OCI-LY3 (cell line): ENCODE results near the gene ADIRF.

Experiments
- H2AFZ ChIP-seq: fragments of 200-600, 300-600 bp; shearing (Covaris generic); 2 replicates; pipeline ENCODE4 v1.6.0; 2014; ENCODE audit warnings: antibody characterized with exemption, low read depth, low read length
- H3K27ac ChIP-seq: fragments of 200-600, 300-600 bp; sonication (generic); 2 replicates; pipeline ENCODE4 v1.5.1; 2014; ENCODE audit warnings: mild to moderate bottlenecking, low read length, moderate library complexity, mixed read lengths
- H3K27me3 ChIP-seq: fragments of 200-600, 300-600 bp; sonication (generic); 2 replicates; pipeline ENCODE4 v1.6.1; 2014; ENCODE audit warnings: low read depth, low read length, mixed read lengths
- H3K36me3 ChIP-seq: fragments of 200-600, 300-600 bp; sonication (generic); replicated peaks from 2 replicates; pipeline ENCODE3; 2014; ENCODE audit warnings: low read depth, low read length, mixed read lengths
- H3K4me1 ChIP-seq: fragments of 300-600, 200-600 bp; sonication (generic); 2 replicates; pipeline ENCODE4 v1.6.1; 2014; ENCODE audit warnings: low read length, mixed read lengths
- H3K4me2 ChIP-seq: fragments of 200-600, 300-600 bp; sonication (generic); 2 replicates; pipeline ENCODE4 v1.6.1; 2014; ENCODE audit warnings: low read length, mixed read lengths
- H3K4me3 ChIP-seq: fragments of 300-600, 200-600 bp; sonication (generic); 2 replicates; pipeline ENCODE4 v1.5.1; 2014; ENCODE audit warnings: antibody characterized with exemption, mild to moderate bottlenecking, low read length, moderate library complexity
- H3K79me2 ChIP-seq: fragments of 300-600, 200-600 bp; shearing (Covaris generic); 2 replicates; pipeline ENCODE4 v1.6.1; 2014; ENCODE audit warnings: mild to moderate bottlenecking, low read length, mixed read lengths
- H3K9ac ChIP-seq: fragments of 300-600, 200-600 bp; shearing (Covaris generic); 2 replicates; pipeline ENCODE4 v1.6.0; 2014; ENCODE audit warnings: mild to moderate bottlenecking, low read length, moderate library complexity
- H3K9me3 ChIP-seq: fragments of 200-600, 300-600 bp; shearing (Covaris generic); 2 replicates; pipeline ENCODE4 v1.6.1; 2014; ENCODE audit warnings: low read length, mixed read lengths; ENCODE audit not compliant: insufficient read depth
- H4K20me1 ChIP-seq: fragments of 200-600, 300-600 bp; sonication (generic); 2 replicates; pipeline ENCODE4 v1.6.1; 2016; ENCODE audit warnings: low read length, mixed read lengths; ENCODE audit not compliant: insufficient read depth
- EZH2phosphoT487 ChIP-seq: fragments of 200-600 bp; shearing (Covaris generic); IDR thresholded peaks from 2 replicates; pipeline ENCODE4 v1.6.1; 2018; ENCODE audit warnings: antibody characterized with exemption, mixed run types, low read depth
- TF ChIP-seq, protein P1 (sequence below): fragments of 200-600, 300-600 bp; sonication (generic); IDR thresholded peaks from 2 replicates; pipeline ENCODE4 v1.5.1; 2014; ENCODE audit warnings: antibody characterized with exemption, low read length, low read depth

ADIRF gene

DNA sequence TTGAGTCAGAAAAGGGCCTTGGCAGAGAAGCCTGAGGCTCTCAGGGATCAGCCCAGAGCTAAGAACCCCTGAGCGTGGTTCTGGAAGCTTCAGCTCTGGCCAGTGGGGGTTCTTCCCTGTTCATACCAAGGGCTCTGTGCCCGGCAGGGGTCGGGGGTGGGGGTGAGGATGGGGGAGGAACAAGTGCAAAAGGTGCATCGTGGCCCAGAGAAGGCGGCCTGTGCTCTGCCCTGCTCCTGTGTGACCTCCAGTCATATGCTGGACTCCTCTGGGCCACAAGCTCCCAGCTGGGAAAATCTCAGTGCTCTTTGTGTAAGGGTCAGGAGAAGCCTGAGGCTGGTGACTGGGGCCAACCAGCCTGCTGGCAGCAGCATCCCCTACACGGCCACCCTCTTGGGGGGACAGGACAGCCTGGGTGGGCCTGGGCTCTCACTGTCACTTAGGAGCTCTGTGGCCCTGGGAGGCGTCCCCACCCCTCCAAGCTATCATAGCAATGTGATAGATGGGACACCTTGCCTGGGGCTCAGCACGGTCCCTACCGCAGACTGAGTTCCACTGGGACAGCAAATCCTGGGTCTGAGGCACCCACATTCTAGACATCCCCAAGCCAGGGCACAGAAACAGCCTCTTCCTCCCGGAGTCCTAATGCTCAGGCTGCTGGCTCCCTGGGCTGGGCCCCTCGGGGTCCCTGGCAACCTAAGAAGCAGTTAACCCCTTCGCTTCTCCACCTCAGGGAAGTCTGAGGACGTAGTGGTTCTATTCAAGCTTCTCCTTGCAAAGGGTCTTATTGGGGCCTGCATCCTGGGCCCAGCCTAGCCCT, 13.4 kb upstream of the ADIRF start:
- H3K9ac ChIP-seq, result no peak overlapping the region
- no peak overlapping the region for H3K4me2 ChIP-seq
- H3K4me1 ChIP-seq, result peaks cover 10% of the 10 kb centered on the region

DNA sequence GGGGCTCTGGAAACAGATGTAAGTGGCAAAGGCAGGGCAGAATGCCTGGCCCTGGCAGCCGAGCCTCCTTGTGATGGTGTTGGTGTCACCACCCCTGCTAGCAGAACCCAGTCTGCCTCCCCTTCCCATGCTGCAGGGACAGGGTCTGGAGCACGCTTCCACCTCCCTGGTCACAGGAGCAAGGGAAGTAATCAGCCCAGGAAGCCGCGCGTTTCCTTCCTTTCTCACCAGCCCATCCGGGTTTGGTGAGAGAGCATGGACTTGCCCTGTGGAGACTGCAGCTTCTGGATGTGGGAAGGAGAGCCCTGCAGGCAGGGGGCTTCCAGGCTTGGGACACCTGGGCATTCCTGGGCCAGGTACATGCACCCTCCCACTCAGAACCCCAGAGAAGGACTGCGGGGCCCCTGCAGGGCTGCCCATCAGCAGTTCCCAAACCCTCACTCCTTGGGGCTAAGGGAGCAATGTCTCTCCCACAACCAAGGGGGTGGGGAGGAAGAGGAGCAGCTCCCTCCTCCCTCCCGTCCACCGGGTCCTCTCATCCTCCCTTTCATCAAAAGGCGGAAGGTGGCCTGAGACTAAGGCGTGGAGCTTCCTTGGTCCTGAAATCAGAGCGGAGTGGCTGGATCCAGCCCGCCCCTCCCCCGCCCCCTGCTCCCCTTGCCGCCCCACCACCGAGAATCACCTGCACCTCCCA, 12.6 kb upstream of the ADIRF start:
- H3K27me3 ChIP-seq, result no peaks in the 10 kb centered on the region
- no peaks in the 10 kb centered on the region for H4K20me1 ChIP-seq
- TF ChIP-seq, protein P1, sequence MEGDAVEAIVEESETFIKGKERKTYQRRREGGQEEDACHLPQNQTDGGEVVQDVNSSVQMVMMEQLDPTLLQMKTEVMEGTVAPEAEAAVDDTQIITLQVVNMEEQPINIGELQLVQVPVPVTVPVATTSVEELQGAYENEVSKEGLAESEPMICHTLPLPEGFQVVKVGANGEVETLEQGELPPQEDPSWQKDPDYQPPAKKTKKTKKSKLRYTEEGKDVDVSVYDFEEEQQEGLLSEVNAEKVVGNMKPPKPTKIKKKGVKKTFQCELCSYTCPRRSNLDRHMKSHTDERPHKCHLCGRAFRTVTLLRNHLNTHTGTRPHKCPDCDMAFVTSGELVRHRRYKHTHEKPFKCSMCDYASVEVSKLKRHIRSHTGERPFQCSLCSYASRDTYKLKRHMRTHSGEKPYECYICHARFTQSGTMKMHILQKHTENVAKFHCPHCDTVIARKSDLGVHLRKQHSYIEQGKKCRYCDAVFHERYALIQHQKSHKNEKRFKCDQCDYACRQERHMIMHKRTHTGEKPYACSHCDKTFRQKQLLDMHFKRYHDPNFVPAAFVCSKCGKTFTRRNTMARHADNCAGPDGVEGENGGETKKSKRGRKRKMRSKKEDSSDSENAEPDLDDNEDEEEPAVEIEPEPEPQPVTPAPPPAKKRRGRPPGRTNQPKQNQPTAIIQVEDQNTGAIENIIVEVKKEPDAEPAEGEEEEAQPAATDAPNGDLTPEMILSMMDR, result no peak
- TF ChIP-seq EZH2phosphoT487, result no peak
- H3K36me3 ChIP-seq, result no peaks in the 10 kb centered on the region
- H3K4me1 ChIP-seq, result peaks cover 16% of the 10 kb centered on the region
- no peak overlapping the region for H3K4me2 ChIP-seq
- H3K79me2 ChIP-seq, result no peaks in the 10 kb centered on the region
- H3K9me3 ChIP-seq, result no peaks in the 10 kb centered on the region
- no peak overlapping the region for H3K4me3 ChIP-seq
- no peak overlapping the region for H3K9ac ChIP-seq
- no peak overlapping the region for H2AFZ ChIP-seq
- no peak overlapping the region for H3K27ac ChIP-seq

More for the DNA sequence above, 13.4 kb upstream of the ADIRF start:
- Histone ChIP-seq H3K27me3 (no peaks in the 10 kb centered on the region), H2AFZ (no peak overlapping the region), H3K4me3 (no peak overlapping the region), H4K20me1 (no peaks in the 10 kb centered on the region), H3K79me2 (no peaks in the 10 kb centered on the region), H3K9me3 (no peaks in the 10 kb centered on the region), H3K27ac (no peak overlapping the region), H3K36me3 (no peaks in the 10 kb centered on the region)
- TF ChIP-seq, protein P1, result no peak
- TF ChIP-seq EZH2phosphoT487, result no peak

DNA sequence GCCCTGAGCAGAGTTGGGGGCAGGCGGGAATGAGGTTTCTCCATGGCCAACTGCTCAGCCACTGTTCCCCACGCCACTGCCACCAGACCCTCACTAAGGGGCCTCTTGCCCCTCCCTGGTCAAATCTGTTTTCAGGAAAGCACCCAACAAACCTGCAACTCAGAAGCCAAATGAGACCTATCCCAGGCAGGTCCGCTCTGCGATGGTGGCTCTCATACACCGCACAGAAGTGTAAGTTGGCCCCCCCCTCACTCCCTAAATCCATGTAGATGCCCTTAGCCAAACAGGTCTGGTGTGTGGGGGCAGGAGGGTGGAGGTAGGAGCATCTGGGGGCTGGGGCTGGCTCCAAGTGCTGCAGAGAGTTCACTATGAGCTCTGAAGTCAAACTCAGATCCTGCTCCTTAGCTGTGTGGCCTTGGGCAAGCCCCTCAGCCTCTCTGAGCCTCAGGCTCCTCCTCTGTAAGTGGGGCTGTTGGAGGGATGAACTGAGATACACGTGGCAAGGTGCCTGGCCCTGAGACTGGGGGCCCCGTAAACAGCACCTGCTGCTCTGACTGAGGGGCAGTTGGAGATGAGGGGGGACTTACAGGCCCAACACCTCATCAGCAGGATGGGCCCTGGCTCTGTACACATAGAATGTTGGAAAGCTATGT, 12.0 kb upstream of the ADIRF start:
- H3K9ac ChIP-seq, result no peak overlapping the region
- no peak overlapping the region for H3K4me3 ChIP-seq
- no peak overlapping the region for H3K4me2 ChIP-seq
- no peaks in the 10 kb centered on the region for H3K36me3 ChIP-seq
- no peaks in the 10 kb centered on the region for H4K20me1 ChIP-seq
- no peaks in the 10 kb centered on the region for H3K9me3 ChIP-seq
- H3K27ac ChIP-seq, result no peak overlapping the region
- peaks cover 23% of the 10 kb centered on the region for H3K4me1 ChIP-seq
- H3K79me2 ChIP-seq, result no peaks in the 10 kb centered on the region
- TF ChIP-seq EZH2phosphoT487, result no peak
- TF ChIP-seq, protein P1, result no peak
- H2AFZ ChIP-seq, result no peak overlapping the region
- no peaks in the 10 kb centered on the region for H3K27me3 ChIP-seq
